ENCODE results near the gene ENTPD1.

Gene ENTPD1

DNA sequence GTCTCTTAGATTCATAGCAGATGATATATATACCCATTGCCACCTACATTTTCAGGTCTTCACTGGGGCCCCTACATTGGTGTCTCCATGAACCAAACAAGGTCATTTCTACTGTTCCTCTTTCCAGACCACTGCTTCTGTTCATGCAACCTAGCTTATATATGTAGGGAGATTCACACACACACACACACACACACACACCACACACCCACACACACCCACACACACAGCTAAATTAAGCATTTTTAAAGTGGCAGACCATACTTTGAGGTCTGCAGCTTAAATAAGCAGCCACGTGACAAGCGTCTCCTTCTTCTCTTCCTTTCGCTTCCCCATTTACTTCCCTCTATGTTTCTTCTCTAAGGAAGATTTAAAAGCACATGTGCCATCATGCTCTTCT lies 81.8 kb downstream of the ENTPD1 start:
- no peaks in the 10 kb centered on the region for H4K20me1 ChIP-seq (ENCODE audit: insufficient read depth)
- no peak overlapping the region for H3K4me2 ChIP-seq
- H3K79me2 ChIP-seq (ENCODE audit: insufficient read depth, low read depth), result no peaks in the 10 kb centered on the region
- H3K9ac ChIP-seq, result no peak overlapping the region
- no peak overlapping the region for H2AFZ ChIP-seq (ENCODE audit: low read depth)
- H3K27ac ChIP-seq, result no peak overlapping the region
- no peak for TF ChIP-seq CTCF (conservative IDR thresholded peaks at IDR 0.05; ENCODE audit: low read depth, low read length)
- H3K36me3 ChIP-seq (ENCODE audit: insufficient read depth), result no peaks in the 10 kb centered on the region
- no peak overlapping the region for H3K4me3 ChIP-seq (IDR thresholded peaks at IDR 0.05; ENCODE audit: insufficient read depth, low read depth, low read length)
- peaks cover 7% of the 10 kb centered on the region for H3K4me1 ChIP-seq (ENCODE audit: low read depth, poor library complexity, severe bottlenecking)
- H3K27me3 ChIP-seq (ENCODE audit: insufficient read depth, low read depth), result no peaks in the 10 kb centered on the region

- no peaks in the 10 kb centered on the region for H3K27me3 ChIP-seq (ENCODE audit: insufficient read depth, low read depth)
- no peak overlapping the region for H3K27ac ChIP-seq
- no peak overlapping the region for H3K4me2 ChIP-seq
- no peaks in the 10 kb centered on the region for H3K79me2 ChIP-seq (ENCODE audit: insufficient read depth, low read depth)
- TF ChIP-seq CTCF (conservative IDR thresholded peaks at IDR 0.05; ENCODE audit: low read depth, low read length), result no peak
- no peak overlapping the region for H2AFZ ChIP-seq (ENCODE audit: low read depth)
- H3K4me1 ChIP-seq (ENCODE audit: low read depth, poor library complexity, severe bottlenecking), result peaks cover 7% of the 10 kb centered on the region
- H3K4me3 ChIP-seq (IDR thresholded peaks at IDR 0.05; ENCODE audit: insufficient read depth, low read depth, low read length), result no peak overlapping the region
- H4K20me1 ChIP-seq (ENCODE audit: insufficient read depth), result no peaks in the 10 kb centered on the region
- H3K9ac ChIP-seq, result no peak overlapping the region
- H3K36me3 ChIP-seq (ENCODE audit: insufficient read depth), result no peaks in the 10 kb centered on the region
Measured at GRCh38 chr10:95840121-95840520, 84.2 kb downstream of the ENTPD1 start.

DNA sequence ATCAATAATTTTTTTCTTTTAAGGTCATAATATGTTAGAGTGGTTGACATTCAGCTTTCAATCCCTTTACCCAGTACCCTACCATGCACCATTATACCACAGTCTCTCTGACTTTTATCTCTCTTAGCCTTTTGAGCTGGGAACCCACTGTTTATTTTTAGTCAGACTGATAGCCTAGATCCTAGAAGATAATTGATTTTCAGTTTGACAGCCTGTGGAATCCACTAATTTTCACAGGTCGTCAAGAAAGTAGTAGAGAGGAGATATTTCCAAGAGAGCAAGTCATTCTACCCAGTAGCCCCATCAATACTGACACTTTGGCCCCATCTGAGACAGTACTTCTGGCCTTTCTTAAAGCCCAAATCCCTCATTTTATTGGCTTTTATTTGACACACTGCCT lies 84.7 kb downstream of the ENTPD1 start:
- no peak for TF ChIP-seq CTCF (conservative IDR thresholded peaks at IDR 0.05; ENCODE audit: low read depth, low read length)
- Histone ChIP-seq H3K27ac (no peak overlapping the region), H2AFZ (ENCODE audit: low read depth) (no peak overlapping the region), H3K27me3 (ENCODE audit: insufficient read depth, low read depth) (no peaks in the 10 kb centered on the region), H3K9ac (no peak overlapping the region), H3K36me3 (ENCODE audit: insufficient read depth) (no peaks in the 10 kb centered on the region), H3K79me2 (ENCODE audit: insufficient read depth, low read depth) (no peaks in the 10 kb centered on the region), H3K4me3 (IDR thresholded peaks at IDR 0.05; ENCODE audit: insufficient read depth, low read depth, low read length) (no peak overlapping the region), H3K4me1 (ENCODE audit: low read depth, poor library complexity, severe bottlenecking) (peaks cover 3% of the 10 kb centered on the region), H4K20me1 (ENCODE audit: insufficient read depth) (no peaks in the 10 kb centered on the region), H3K4me2 (no peak overlapping the region)

- Histone ChIP-seq H3K36me3 (ENCODE audit: insufficient read depth) (no peaks in the 10 kb centered on the region), H3K27ac (no peak overlapping the region), H3K27me3 (ENCODE audit: insufficient read depth, low read depth) (no peaks in the 10 kb centered on the region), H3K4me1 (ENCODE audit: low read depth, poor library complexity, severe bottlenecking) (no peaks in the 10 kb centered on the region), H3K9ac (no peak overlapping the region), H3K4me3 (IDR thresholded peaks at IDR 0.05; ENCODE audit: insufficient read depth, low read depth, low read length) (no peak overlapping the region), H2AFZ (ENCODE audit: low read depth) (no peak overlapping the region), H4K20me1 (ENCODE audit: insufficient read depth) (no peaks in the 10 kb centered on the region), H3K4me2 (no peak overlapping the region), H3K79me2 (ENCODE audit: insufficient read depth, low read depth) (no peaks in the 10 kb centered on the region)
- TF ChIP-seq CTCF (conservative IDR thresholded peaks at IDR 0.05; ENCODE audit: low read depth, low read length), result peak; percentile 81
Measured at GRCh38 chr10:95841661-95842498, 85.9 kb downstream of the ENTPD1 start.
